ENCODE data around the gene MRM3.

The MRM3 gene

GRCh38 chr17:791829-792228 is 9.7 kb downstream of the MRM3 start:
- TF ChIP-seq, protein P1, sequence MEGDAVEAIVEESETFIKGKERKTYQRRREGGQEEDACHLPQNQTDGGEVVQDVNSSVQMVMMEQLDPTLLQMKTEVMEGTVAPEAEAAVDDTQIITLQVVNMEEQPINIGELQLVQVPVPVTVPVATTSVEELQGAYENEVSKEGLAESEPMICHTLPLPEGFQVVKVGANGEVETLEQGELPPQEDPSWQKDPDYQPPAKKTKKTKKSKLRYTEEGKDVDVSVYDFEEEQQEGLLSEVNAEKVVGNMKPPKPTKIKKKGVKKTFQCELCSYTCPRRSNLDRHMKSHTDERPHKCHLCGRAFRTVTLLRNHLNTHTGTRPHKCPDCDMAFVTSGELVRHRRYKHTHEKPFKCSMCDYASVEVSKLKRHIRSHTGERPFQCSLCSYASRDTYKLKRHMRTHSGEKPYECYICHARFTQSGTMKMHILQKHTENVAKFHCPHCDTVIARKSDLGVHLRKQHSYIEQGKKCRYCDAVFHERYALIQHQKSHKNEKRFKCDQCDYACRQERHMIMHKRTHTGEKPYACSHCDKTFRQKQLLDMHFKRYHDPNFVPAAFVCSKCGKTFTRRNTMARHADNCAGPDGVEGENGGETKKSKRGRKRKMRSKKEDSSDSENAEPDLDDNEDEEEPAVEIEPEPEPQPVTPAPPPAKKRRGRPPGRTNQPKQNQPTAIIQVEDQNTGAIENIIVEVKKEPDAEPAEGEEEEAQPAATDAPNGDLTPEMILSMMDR (IDR thresholded peaks at IDR 0.05) = no peak

DNA sequence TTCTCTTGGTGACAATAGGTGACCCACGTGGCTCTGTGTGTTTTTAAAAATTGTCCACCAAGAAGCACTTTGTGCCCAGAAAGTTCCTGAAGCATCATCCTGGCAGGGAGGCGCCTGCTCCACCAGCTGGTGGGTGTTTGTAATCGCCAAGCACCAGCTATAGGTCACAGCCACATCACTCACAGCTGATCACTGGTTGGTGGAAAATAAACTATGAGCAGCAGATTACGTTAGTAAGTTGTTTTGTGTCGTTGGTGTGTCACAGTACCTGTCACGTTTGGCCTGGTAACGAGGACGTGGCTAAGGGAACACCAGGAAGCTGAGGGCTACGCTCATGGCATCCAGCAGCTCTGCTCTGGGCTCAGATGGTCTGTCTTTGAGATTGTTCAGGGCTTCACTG is 10.1 kb downstream of the MRM3 start:
- TF ChIP-seq, protein P1 (IDR thresholded peaks at IDR 0.05) = no peak

GRCh38 chr17:794876-795275 is 12.7 kb downstream of the MRM3 start:
- TF ChIP-seq, protein P1 (IDR thresholded peaks at IDR 0.05) = peak; percentile 94

GRCh38 chr17:795276-795675 is 13.1 kb downstream of the MRM3 start:
- TF ChIP-seq, protein P1 (IDR thresholded peaks at IDR 0.05) = no peak

- TF ChIP-seq, protein P1 (IDR thresholded peaks at IDR 0.05) = no peak
Measured at GRCh38 chr17:795721-796120, 13.6 kb downstream of the MRM3 start.

- TF ChIP-seq, protein P1 (IDR thresholded peaks at IDR 0.05) = no peak
Measured at GRCh38 chr17:796609-797008, 14.5 kb downstream of the MRM3 start.

DNA sequence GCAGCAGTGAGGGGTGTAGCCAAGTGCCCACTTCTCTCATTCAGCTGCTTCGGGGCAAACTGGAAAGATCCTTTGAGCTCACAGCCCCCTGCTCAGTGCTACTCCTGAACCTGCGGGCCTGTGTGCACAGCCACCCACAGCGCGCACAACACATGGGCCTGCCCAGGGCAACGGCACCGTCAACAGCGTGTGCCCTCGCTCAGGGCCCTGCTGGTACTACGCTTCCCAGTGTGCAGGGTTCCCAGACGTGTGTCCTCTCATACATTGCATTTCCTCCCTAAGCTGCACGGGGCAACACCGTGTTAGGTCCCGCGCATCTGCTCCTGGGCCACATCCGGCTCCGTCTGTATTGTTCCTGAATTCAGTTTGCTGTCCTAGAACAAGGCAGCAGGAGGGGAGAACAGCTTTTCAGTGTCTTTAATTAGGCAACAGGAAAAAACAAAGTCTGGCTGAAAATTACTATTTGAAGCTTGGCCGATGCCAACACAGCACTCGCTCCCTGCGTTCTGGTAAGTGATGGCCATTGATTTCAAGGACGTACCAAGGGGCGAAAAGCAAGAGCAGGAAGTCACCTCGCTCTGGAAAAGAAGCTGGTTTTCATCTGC is 15.2 kb downstream of the MRM3 start:
- TF ChIP-seq, protein P1 (IDR thresholded peaks at IDR 0.05) = no peak

DNA sequence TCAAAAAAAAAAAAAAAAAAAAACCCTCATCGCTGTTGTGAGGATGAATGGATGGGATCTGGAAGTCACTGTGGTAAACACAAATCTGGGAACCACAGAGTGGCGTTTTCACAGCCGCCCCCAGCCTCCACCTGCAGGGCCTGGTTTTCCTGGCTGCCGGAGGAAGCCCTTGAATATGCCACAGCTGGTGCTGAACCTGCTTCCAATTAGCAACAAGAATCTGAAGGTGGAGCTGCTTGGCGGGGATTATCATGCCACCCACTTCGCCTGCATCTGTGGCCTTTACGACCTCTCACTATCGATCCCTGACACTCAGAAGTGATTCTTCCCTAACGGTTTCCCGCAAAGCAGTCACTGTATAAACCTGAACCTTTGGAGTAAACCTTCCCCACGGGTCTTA is 16.1 kb downstream of the MRM3 start:
- TF ChIP-seq, protein P1 (IDR thresholded peaks at IDR 0.05) = no peak
